ENCODE measurements around the gene TUBGCP6. TPM values are rescaled to one million over a fixed set of nuclear protein-coding genes. Genes with fewer than 3 reads are reported as not detected.
A peak's percentile ranks its signal among the peaks of the same experiment; 100 is the strongest.

The TUBGCP6 gene
- total and polyA plus RNA-seq, 2 donors from 2014 or later, result 19.2 to 52.0 TPM

DNA sequence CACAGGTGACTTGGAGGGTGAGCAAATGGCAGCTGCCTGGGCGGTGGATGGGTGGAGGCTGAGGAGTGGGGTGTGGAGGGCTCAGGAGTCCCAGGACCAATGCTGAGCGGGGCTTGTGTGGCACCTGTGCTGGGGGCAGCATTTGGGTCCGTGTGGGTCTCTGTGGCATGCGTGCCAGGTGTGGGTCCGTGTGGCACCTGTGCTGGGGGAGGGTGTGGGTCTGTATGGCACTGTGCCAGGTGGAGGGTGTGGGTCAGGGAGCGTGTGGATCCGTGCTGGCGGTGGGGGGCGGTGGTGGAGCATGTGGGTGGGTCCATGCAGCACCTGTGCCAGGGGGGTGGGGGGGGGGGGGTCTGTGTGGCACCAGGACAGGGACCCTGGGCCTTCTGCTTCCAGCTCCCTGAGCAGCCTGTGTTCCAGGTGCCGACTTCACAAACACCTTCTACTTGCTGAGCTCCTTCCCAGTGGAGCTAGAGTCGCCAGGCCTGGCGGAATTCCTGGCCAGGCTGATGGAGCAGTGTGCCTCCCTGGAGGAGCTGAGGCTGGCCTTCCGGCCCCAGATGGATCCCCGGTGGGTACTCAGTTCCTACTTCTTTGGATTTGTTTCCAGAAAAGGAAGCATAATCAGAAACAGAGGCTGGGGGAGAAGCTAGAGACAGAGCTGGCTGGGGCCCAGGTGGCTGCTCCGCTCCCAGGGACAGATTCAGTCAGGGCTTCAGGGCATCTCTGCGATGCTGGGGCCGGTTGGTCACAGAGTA, 29.3 kb downstream of the TUBGCP6 start:
- Histone ChIP-seq H3K9me3 (ENCODE audit: control insufficient read depth in 2 of 3, insufficient read depth in 1 of 3, low read length in 3 of 3) (no peaks in the 10 kb centered on the region), H3K4me3 (ENCODE audit: low read length in 3 of 3) (no peak overlapping the region), H3K4me1 (ENCODE audit: control insufficient read depth in 2 of 3, insufficient read depth in 2 of 3, low read depth in 1 of 3, low read length in 3 of 3) (peaks cover 0 to 4% (median 0%) of the 10 kb centered on the region in 3 donors), H3K9ac (ENCODE audit: low read length in 3 of 3) (no peak overlapping the region), H3K27me3 (ENCODE audit: control insufficient read depth, insufficient read depth, low read length) (no peaks in the 10 kb centered on the region), H3K27ac (ENCODE audit: low read depth in 2 of 2, low read length in 2 of 2) (no peak overlapping the region), H3K36me3 (ENCODE audit: control insufficient read depth in 2 of 3, insufficient read depth in 3 of 3, low read length in 3 of 3) (peaks cover 8 to 37% (median 20%) of the 10 kb centered on the region in 3 donors)
- DNase-seq, result peak in 1 of 5 donors; percentile 52
- intact Hi-C loops (cut with DNase I), result no loop called here
- TF ChIP-seq, protein P1, sequence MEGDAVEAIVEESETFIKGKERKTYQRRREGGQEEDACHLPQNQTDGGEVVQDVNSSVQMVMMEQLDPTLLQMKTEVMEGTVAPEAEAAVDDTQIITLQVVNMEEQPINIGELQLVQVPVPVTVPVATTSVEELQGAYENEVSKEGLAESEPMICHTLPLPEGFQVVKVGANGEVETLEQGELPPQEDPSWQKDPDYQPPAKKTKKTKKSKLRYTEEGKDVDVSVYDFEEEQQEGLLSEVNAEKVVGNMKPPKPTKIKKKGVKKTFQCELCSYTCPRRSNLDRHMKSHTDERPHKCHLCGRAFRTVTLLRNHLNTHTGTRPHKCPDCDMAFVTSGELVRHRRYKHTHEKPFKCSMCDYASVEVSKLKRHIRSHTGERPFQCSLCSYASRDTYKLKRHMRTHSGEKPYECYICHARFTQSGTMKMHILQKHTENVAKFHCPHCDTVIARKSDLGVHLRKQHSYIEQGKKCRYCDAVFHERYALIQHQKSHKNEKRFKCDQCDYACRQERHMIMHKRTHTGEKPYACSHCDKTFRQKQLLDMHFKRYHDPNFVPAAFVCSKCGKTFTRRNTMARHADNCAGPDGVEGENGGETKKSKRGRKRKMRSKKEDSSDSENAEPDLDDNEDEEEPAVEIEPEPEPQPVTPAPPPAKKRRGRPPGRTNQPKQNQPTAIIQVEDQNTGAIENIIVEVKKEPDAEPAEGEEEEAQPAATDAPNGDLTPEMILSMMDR (IDR thresholded peaks at IDR 0.05; ENCODE audit: borderline replicate concordance, extremely low read depth, insufficient read depth), result no peak
- no peak for FAIRE-seq

DNA sequence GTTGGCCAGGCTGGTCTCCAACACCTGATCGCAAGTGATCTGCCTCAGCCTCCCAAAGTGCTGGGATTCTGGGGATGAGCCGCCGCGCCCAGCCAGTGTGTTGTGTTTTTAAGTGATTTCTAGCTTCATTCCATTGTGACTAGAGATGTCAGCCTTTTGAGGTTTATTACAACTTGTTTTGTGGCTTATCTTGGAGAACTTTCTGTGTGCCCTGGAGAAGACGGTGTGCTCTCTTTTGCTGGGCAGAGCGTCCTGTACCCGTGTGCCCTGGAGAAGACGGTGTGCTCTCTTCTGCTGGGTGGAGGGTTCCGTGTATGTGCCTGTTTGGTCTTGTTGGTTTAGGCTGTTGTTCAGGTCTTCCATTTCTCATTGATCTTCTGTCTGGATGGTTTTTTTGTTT, 31.6 kb downstream of the TUBGCP6 start:
- peaks cover 8 to 42% (median 19%) of the 10 kb centered on the region in 3 donors for H3K36me3 ChIP-seq (ENCODE audit: control insufficient read depth in 2 of 3, insufficient read depth in 3 of 3, low read length in 3 of 3)
- no peak overlapping the region for H3K9ac ChIP-seq (ENCODE audit: low read length in 3 of 3)
- no peak for DNase-seq
- TF ChIP-seq, protein P1 (IDR thresholded peaks at IDR 0.05; ENCODE audit: borderline replicate concordance, extremely low read depth, insufficient read depth), result no peak
- FAIRE-seq, result no peak
- H3K4me3 ChIP-seq (ENCODE audit: low read length in 3 of 3), result no peak overlapping the region
- no peak overlapping the region for H3K27ac ChIP-seq (ENCODE audit: low read depth in 2 of 2, low read length in 2 of 2)
- H3K4me1 ChIP-seq (ENCODE audit: control insufficient read depth in 2 of 3, insufficient read depth in 2 of 3, low read depth in 1 of 3, low read length in 3 of 3), result peaks cover 0 to 2% (median 0%) of the 10 kb centered on the region in 3 donors
- intact Hi-C loops (cut with DNase I), result loop anchor here (5.0 kb wide), 1 partner anchor 66 kb away; no protein-coding TSS in a partner anchor
- H3K9me3 ChIP-seq (ENCODE audit: control insufficient read depth in 2 of 3, insufficient read depth in 1 of 3, low read length in 3 of 3), result no peaks in the 10 kb centered on the region
- no peaks in the 10 kb centered on the region for H3K27me3 ChIP-seq (ENCODE audit: control insufficient read depth, insufficient read depth, low read length)

DNA sequence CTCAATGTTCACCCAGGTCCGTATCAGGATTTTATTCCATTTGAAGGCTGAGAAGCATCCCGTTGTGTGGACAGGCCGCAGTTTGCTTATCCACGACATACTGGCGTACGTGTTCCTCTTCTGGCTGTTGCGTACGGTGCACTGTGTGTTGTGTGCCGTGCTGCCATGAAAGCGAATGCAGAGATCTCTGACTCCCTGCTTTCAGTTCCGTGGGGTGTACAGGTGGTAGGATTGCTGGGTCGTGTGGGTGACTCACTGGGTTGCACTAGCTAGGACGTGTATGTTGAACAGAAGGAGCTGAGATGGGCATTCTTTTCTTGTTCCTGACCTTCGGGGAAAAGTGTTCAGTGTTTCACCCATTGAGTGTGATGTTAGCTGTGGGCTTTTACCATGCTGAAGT, 33.7 kb downstream of the TUBGCP6 start:
- H3K27me3 ChIP-seq (ENCODE audit: control insufficient read depth, insufficient read depth, low read length), result no peaks in the 10 kb centered on the region
- TF ChIP-seq, protein P1 (IDR thresholded peaks at IDR 0.05; ENCODE audit: borderline replicate concordance, extremely low read depth, insufficient read depth), result no peak
- H3K4me3 ChIP-seq (ENCODE audit: low read length in 3 of 3), result no peak overlapping the region
- no peak overlapping the region for H3K27ac ChIP-seq (ENCODE audit: low read depth in 2 of 2, low read length in 2 of 2)
- no peak overlapping the region for H3K9ac ChIP-seq (ENCODE audit: low read length in 3 of 3)
- no peaks in the 10 kb centered on the region for H3K9me3 ChIP-seq (ENCODE audit: control insufficient read depth in 2 of 3, insufficient read depth in 1 of 3, low read length in 3 of 3)
- peaks cover 8 to 43% (median 14%) of the 10 kb centered on the region in 3 donors for H3K36me3 ChIP-seq (ENCODE audit: control insufficient read depth in 2 of 3, insufficient read depth in 3 of 3, low read length in 3 of 3)
- intact Hi-C loops (cut with DNase I), result loop anchor here (5.0 kb wide), 1 partner anchor 64 kb away; no protein-coding TSS in a partner anchor
- peaks cover 0 to 5% (median 0%) of the 10 kb centered on the region in 3 donors for H3K4me1 ChIP-seq (ENCODE audit: control insufficient read depth in 2 of 3, insufficient read depth in 2 of 3, low read depth in 1 of 3, low read length in 3 of 3)
- DNase-seq, result no peak
- no peak for FAIRE-seq
